Choroid plexus epithelial cell (primary cell): ENCODE data around the gene IGDCC3.

Source experiments
- DNase-seq: peaks from one replicate; pipeline ENCODE4 v3.0.0-alpha.2; 2010; ENCODE audit warnings: low read depth
- H3K4me3 ChIP-seq: 2 replicates; pipeline ENCODE4 v1.5.1; 2011; ENCODE audit warnings: low read depth, mild to moderate bottlenecking, control low read depth, low read length, moderate library complexity
- CTCF ChIP-seq: conservative IDR thresholded peaks from 2 replicates; pipeline ENCODE4 v1.5.1; 2011; ENCODE audit warnings: low read depth, mild to moderate bottlenecking, control low read depth, inconsistent platforms, low read length, moderate library complexity

IGDCC3 gene

GRCh38 chr15:65393557-65393956 lies 15.8 kb upstream of the IGDCC3 start:
- H3K4me3 ChIP-seq: no peak overlapping the region
- TF ChIP-seq CTCF: no peak
- DNase-seq: no peak

GRCh38 chr15:65393091-65393490 lies 15.3 kb upstream of the IGDCC3 start:
- no peak for DNase-seq
- no peak for TF ChIP-seq CTCF
- no peak overlapping the region for H3K4me3 ChIP-seq

GRCh38 chr15:65392368-65392767 lies 14.6 kb upstream of the IGDCC3 start:
- no peak overlapping the region for H3K4me3 ChIP-seq
- DNase-seq: no peak

GRCh38 chr15:65391732-65392131 lies 13.9 kb upstream of the IGDCC3 start:
- TF ChIP-seq CTCF: no peak
- no peak for DNase-seq

More at GRCh38 chr15:65392368-65392767, 14.6 kb upstream of the IGDCC3 start:
- no peak for TF ChIP-seq CTCF

GRCh38 chr15:65390447-65390846 lies 12.6 kb upstream of the IGDCC3 start:
- no peak for TF ChIP-seq CTCF
- DNase-seq: no peak
- H3K4me3 ChIP-seq: no peak overlapping the region

More at GRCh38 chr15:65391732-65392131, 13.9 kb upstream of the IGDCC3 start:
- no peak overlapping the region for H3K4me3 ChIP-seq

DNA sequence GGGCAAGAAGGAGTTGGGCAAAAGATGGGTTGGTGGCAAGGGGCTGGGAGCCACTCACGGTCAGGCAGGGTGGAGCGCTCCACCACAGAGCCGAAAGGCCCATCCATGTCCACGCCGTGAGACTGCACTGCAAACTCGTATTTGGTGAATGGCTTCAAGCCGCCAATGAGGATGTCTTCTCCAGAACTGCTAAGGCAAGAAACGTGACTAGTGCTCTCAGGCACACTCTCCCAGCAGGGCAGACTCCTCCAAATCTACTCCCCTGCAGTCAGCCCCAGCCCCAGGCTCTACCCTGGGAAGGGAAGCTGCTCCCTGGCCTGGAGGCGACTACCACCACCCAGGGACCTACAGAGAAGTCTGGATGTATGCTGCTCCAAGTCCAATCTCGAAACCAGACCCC lies 11.4 kb upstream of the IGDCC3 start:
- H3K4me3 ChIP-seq: no peak overlapping the region
- TF ChIP-seq CTCF: no peak
- no peak for DNase-seq

DNA sequence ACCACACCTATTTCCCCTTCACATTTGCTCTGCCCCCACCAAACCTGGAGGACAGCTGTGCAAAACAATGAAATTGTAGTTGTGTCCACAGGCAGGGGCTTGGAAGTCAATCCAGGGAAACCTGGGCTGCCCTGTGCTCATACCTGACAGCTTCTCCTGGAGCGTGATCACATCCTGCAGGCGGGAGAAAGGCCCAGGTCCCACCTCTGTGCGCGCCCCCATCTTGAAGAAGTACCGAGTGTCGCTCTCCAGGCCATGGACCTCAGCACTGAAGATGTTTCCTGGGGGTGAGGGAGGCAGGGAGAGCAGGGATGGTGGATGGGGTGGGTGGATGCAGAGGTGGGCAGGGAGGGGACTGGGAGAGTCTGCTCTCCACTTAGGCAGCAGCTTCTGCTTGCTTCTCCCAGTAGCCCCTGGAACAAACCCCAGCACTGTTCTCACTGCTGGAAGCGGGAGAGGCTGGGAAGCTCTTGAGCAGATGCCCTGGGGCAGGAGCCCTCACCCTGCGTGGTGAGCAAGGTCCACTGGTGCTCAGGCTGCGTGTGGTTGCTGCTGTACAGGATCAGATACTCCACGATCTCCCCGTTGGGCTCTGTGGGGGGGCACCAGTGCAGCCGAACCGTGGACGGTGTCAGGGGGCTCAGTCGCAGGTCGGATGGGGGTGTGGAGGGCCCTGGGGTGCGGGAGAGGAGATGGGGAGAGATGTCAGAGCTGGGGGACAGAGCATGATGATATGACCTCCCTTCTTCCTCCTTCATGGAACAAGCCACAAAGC lies 10.7 kb upstream of the IGDCC3 start:
- no peak overlapping the region for H3K4me3 ChIP-seq
- TF ChIP-seq CTCF: no peak
- DNase-seq: no peak
